ENCODE results near the gene HPGDS.
"Not testable (repeated sequence)": the region's sequence is repeated elsewhere in the genome, so short reads cannot be mapped to it uniquely, and the experiment has no call there.

HPGDS gene

GRCh38 chr4:94319927-94320326, 22.7 kb downstream of the HPGDS start:
- H3K27me3 Mint-ChIP-seq; DNase-seq; ATAC-seq; H3K4me1 Mint-ChIP-seq; H3K27ac Mint-ChIP-seq; H3K4me3 Mint-ChIP-seq; H3K36me3 Mint-ChIP-seq (ENCODE audit: low read depth): not testable (repeated sequence)
- peaks cover 18% of the 10 kb centered on the region for H3K9me3 Mint-ChIP-seq

- Mint-ChIP-seq H3K4me1 (no peaks in the 10 kb centered on the region), H3K4me3 (no peak overlapping the region), H3K36me3 (ENCODE audit: low read depth) (peaks cover 2% of the 10 kb centered on the region), H3K27ac (no peak overlapping the region), H3K9me3 (no peaks in the 10 kb centered on the region), H3K27me3 (no peaks in the 10 kb centered on the region)
- ATAC-seq = no peak
- DNase-seq = no peak
These were observed 35.3 kb downstream of the HPGDS start for GRCh38 chr4:94307231-94307871.

GRCh38 chr4:94306713-94307112, 35.9 kb downstream of the HPGDS start:
- H3K4me1 Mint-ChIP-seq = no peaks in the 10 kb centered on the region
- no peak for ATAC-seq
- peaks cover 2% of the 10 kb centered on the region for H3K36me3 Mint-ChIP-seq (ENCODE audit: low read depth)
- H3K27me3 Mint-ChIP-seq = no peaks in the 10 kb centered on the region
- H3K27ac Mint-ChIP-seq = no peak overlapping the region
- DNase-seq = no peak
- no peak overlapping the region for H3K4me3 Mint-ChIP-seq
- no peaks in the 10 kb centered on the region for H3K9me3 Mint-ChIP-seq

GRCh38 chr4:94305466-94306225, 37.0 kb downstream of the HPGDS start:
- Mint-ChIP-seq H3K4me3 (no peak overlapping the region), H3K27me3 (no peaks in the 10 kb centered on the region), H3K9me3 (no peaks in the 10 kb centered on the region), H3K27ac (no peak overlapping the region), H3K36me3 (ENCODE audit: low read depth) (peaks cover 2% of the 10 kb centered on the region), H3K4me1 (no peaks in the 10 kb centered on the region)
- DNase-seq (no peak), ATAC-seq (no peak)

- ATAC-seq (no peak), DNase-seq (no peak)
- H3K27ac Mint-ChIP-seq = no peak overlapping the region
These were observed 38.2 kb downstream of the HPGDS start for GRCh38 chr4:94304365-94304971.

GRCh38 chr4:94302191-94302590, 40.4 kb downstream of the HPGDS start:
- no peak for DNase-seq
- Mint-ChIP-seq H3K4me1 (no peaks in the 10 kb centered on the region), H3K27me3 (no peaks in the 10 kb centered on the region), H3K9me3 (no peaks in the 10 kb centered on the region), H3K4me3 (no peak overlapping the region), H3K27ac (no peak overlapping the region), H3K36me3 (ENCODE audit: low read depth) (no peaks in the 10 kb centered on the region)
- ATAC-seq = no peak

More at GRCh38 chr4:94304365-94304971, 38.2 kb downstream of the HPGDS start:
- Mint-ChIP-seq H3K4me1 (no peaks in the 10 kb centered on the region), H3K36me3 (ENCODE audit: low read depth) (no peaks in the 10 kb centered on the region), H3K27me3 (no peaks in the 10 kb centered on the region), H3K4me3 (no peak overlapping the region), H3K9me3 (no peaks in the 10 kb centered on the region)

- no peaks in the 10 kb centered on the region for H3K9me3 Mint-ChIP-seq
- H3K36me3 Mint-ChIP-seq (ENCODE audit: low read depth) = no peaks in the 10 kb centered on the region
- ATAC-seq (no peak), DNase-seq (no peak)
- no peak overlapping the region for H3K27ac Mint-ChIP-seq
- H3K4me1 Mint-ChIP-seq = no peaks in the 10 kb centered on the region
- H3K27me3 Mint-ChIP-seq = no peaks in the 10 kb centered on the region
- H3K4me3 Mint-ChIP-seq = no peak overlapping the region
These were observed 43.8 kb downstream of the HPGDS start for GRCh38 chr4:94298725-94299252.

- DNase-seq, H3K27ac Mint-ChIP-seq: not testable (repeated sequence)
These were observed 47.2 kb downstream of the HPGDS start for GRCh38 chr4:94295473-94295872.

GRCh38 chr4:94293981-94294380, 48.7 kb downstream of the HPGDS start:
- H3K27ac Mint-ChIP-seq = not testable (repeated sequence)

More at GRCh38 chr4:94295473-94295872, 47.2 kb downstream of the HPGDS start:
- not testable (repeated sequence) for H3K4me3 Mint-ChIP-seq, ATAC-seq, H3K9me3 Mint-ChIP-seq, H3K27me3 Mint-ChIP-seq, H3K4me1 Mint-ChIP-seq
- peaks cover 18% of the 10 kb centered on the region for H3K36me3 Mint-ChIP-seq (ENCODE audit: low read depth)

GRCh38 chr4:94290245-94290644, 52.4 kb downstream of the HPGDS start:
- Mint-ChIP-seq H3K9me3 (no peaks in the 10 kb centered on the region), H3K27ac (no peak overlapping the region), H3K4me3 (no peak overlapping the region), H3K27me3 (no peaks in the 10 kb centered on the region), H3K36me3 (ENCODE audit: low read depth) (peaks cover 40% of the 10 kb centered on the region), H3K4me1 (no peaks in the 10 kb centered on the region)
- ATAC-seq (no peak), DNase-seq (no peak)

More at GRCh38 chr4:94293981-94294380, 48.7 kb downstream of the HPGDS start:
- ATAC-seq, H3K4me1 Mint-ChIP-seq, DNase-seq, H3K9me3 Mint-ChIP-seq, H3K27me3 Mint-ChIP-seq, H3K4me3 Mint-ChIP-seq: not testable (repeated sequence)
- H3K36me3 Mint-ChIP-seq (ENCODE audit: low read depth) = peaks cover 23% of the 10 kb centered on the region

GRCh38 chr4:94285666-94286065, 57.0 kb downstream of the HPGDS start:
- Mint-ChIP-seq H3K36me3 (ENCODE audit: low read depth) (peaks cover 47% of the 10 kb centered on the region), H3K4me1 (no peaks in the 10 kb centered on the region), H3K9me3 (no peaks in the 10 kb centered on the region), H3K4me3 (no peak overlapping the region), H3K27ac (no peak overlapping the region), H3K27me3 (no peaks in the 10 kb centered on the region)
- ATAC-seq (no peak), DNase-seq (no peak)

- no peaks in the 10 kb centered on the region for H3K9me3 Mint-ChIP-seq
- no peak overlapping the region for H3K27ac Mint-ChIP-seq
- no peak for ATAC-seq
- H3K4me3 Mint-ChIP-seq = no peak overlapping the region
- H3K4me1 Mint-ChIP-seq = no peaks in the 10 kb centered on the region
- H3K27me3 Mint-ChIP-seq = no peaks in the 10 kb centered on the region
- no peak for DNase-seq
- H3K36me3 Mint-ChIP-seq (ENCODE audit: low read depth) = peaks cover 47% of the 10 kb centered on the region
These were observed 57.7 kb downstream of the HPGDS start for GRCh38 chr4:94284889-94285288.

GRCh38 chr4:94278781-94279180, 63.9 kb downstream of the HPGDS start:
- Mint-ChIP-seq H3K4me3 (no peak overlapping the region), H3K27me3 (no peaks in the 10 kb centered on the region), H3K36me3 (ENCODE audit: low read depth) (peaks cover 53% of the 10 kb centered on the region), H3K27ac (no peak overlapping the region), H3K9me3 (no peaks in the 10 kb centered on the region), H3K4me1 (no peaks in the 10 kb centered on the region)
- no peak for DNase-seq
- ATAC-seq = no peak

GRCh38 chr4:94277534-94277933, 65.1 kb downstream of the HPGDS start:
- no peak for DNase-seq
- Mint-ChIP-seq H3K9me3 (no peaks in the 10 kb centered on the region), H3K4me3 (no peak overlapping the region), H3K36me3 (ENCODE audit: low read depth) (peaks cover 43% of the 10 kb centered on the region), H3K27ac (no peak overlapping the region), H3K4me1 (no peaks in the 10 kb centered on the region), H3K27me3 (no peaks in the 10 kb centered on the region)
- ATAC-seq = no peak

- ATAC-seq = no peak
- Mint-ChIP-seq H3K4me1 (peaks cover 2% of the 10 kb centered on the region), H3K27me3 (no peaks in the 10 kb centered on the region), H3K36me3 (ENCODE audit: low read depth) (peaks cover 43% of the 10 kb centered on the region), H3K27ac (no peak overlapping the region), H3K4me3 (no peak overlapping the region), H3K9me3 (no peaks in the 10 kb centered on the region)
- no peak for DNase-seq
These were observed 66.4 kb downstream of the HPGDS start for GRCh38 chr4:94276204-94276603.
